Measurements from ENCODE around the gene AUTS2.

AUTS2 gene

DNA sequence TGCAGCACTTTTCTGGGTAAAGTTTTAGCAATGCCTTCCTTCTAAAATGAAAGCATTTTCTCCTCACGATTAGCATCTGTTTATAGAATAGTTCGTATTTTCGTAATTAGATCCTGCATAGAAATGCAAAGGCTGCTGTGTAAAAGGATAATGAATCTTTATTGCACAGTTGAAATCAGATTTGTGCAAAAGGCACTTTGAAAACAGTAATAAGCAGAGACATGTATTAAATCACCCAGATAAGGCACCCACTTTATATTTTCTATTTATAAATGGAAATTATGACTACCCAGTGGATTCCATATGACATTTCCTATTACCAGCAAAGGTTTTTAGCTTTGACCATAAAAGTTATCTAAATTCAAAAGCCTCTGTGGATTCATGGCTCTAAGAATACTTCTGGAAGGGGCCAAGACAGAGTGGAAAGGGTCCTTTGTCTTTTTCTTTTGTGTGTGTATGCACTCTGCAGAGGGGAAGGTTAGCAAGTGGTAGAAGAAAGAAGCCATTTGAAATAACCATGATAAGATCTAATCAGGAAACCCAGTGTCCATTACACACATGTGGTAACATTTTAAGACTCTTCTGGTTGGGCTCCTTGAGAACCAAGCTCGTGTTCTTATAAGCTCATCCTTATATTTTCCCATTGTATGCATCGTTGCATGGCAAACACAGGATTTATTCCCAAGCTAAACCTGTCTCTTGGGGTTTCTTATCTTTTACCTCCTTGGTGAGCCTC, 612.1 kb downstream of the AUTS2 start:
- TF ChIP-seq, protein P1, sequence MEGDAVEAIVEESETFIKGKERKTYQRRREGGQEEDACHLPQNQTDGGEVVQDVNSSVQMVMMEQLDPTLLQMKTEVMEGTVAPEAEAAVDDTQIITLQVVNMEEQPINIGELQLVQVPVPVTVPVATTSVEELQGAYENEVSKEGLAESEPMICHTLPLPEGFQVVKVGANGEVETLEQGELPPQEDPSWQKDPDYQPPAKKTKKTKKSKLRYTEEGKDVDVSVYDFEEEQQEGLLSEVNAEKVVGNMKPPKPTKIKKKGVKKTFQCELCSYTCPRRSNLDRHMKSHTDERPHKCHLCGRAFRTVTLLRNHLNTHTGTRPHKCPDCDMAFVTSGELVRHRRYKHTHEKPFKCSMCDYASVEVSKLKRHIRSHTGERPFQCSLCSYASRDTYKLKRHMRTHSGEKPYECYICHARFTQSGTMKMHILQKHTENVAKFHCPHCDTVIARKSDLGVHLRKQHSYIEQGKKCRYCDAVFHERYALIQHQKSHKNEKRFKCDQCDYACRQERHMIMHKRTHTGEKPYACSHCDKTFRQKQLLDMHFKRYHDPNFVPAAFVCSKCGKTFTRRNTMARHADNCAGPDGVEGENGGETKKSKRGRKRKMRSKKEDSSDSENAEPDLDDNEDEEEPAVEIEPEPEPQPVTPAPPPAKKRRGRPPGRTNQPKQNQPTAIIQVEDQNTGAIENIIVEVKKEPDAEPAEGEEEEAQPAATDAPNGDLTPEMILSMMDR (IDR thresholded peaks at IDR 0.05; ENCODE audit: low read depth, low read length): no peak
- H3K4me3 ChIP-seq (replicated peaks in 1 of 2; ENCODE audit: low read depth in 2 of 2, low read length in 2 of 2): no peak overlapping the region
- DNase-seq (ENCODE audit: low read depth in 2 of 2): no peak

DNA sequence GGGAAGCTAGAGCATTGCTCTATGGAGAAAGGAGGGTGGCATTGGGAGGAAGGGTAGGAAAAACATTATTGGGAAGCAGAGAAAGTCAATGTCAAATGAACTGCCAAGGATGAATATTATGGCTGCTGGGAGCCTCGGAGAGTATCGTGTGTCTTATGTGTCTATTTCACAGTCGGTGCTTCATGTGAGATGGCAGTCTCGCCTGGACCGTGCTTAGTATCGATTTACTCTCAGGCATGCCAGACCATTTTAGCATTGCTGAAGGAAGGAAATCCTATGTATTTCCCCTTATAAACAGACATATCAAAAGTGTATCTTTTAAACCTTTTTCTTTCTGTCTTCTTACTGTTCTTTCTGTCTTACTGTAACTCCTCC, 612.6 kb downstream of the AUTS2 start:
- DNase-seq (ENCODE audit: low read depth in 2 of 2): no peak
- TF ChIP-seq, protein P1 (IDR thresholded peaks at IDR 0.05; ENCODE audit: low read depth, low read length): no peak
- no peak overlapping the region for H3K4me3 ChIP-seq (replicated peaks in 1 of 2; ENCODE audit: low read depth in 2 of 2, low read length in 2 of 2)

DNA sequence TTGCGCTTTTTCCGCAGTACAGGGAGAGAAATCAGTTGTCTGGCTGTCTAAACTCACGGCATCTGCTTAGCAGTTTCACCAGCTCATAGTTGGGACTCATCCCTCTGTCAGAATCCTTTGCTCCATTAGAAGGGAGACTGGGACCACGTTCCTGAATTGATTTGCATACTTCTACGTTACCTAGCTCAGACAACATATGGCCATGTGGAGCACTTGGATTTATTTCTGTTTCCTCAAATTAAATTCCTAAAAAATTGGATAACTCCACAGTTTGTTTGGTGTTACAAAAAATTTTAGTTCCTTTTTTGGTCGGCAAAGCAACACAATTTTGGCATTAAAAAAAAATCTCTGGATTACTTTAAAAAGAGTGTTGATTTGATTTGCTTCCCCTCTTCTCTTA, 614.0 kb downstream of the AUTS2 start:
- DNase-seq (ENCODE audit: low read depth in 2 of 2): no peak
- H3K4me3 ChIP-seq (replicated peaks in 1 of 2; ENCODE audit: low read depth in 2 of 2, low read length in 2 of 2): no peak overlapping the region
- TF ChIP-seq, protein P1 (IDR thresholded peaks at IDR 0.05; ENCODE audit: low read depth, low read length): no peak

DNA sequence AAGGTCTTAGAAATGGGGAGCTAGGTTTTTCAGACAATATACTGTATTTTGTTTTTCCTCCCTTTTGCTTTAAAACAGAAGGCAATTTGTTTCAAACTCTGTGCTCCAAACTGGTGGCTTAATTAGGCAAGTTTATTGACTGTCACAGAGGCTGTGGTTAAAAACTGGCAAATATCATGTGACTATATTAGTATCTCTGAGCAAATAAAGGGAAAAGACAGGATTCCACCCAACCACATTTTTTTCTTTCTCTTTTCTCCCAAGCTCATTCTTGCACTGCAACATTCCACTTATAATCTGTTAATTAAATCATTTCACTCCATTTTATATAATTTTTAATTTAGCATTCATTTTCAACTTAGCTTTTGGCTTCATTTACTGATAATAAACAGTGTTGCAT, 615.8 kb downstream of the AUTS2 start:
- H3K4me3 ChIP-seq (replicated peaks in 1 of 2; ENCODE audit: low read depth in 2 of 2, low read length in 2 of 2): no peak overlapping the region
- TF ChIP-seq, protein P1 (IDR thresholded peaks at IDR 0.05; ENCODE audit: low read depth, low read length): no peak

DNA sequence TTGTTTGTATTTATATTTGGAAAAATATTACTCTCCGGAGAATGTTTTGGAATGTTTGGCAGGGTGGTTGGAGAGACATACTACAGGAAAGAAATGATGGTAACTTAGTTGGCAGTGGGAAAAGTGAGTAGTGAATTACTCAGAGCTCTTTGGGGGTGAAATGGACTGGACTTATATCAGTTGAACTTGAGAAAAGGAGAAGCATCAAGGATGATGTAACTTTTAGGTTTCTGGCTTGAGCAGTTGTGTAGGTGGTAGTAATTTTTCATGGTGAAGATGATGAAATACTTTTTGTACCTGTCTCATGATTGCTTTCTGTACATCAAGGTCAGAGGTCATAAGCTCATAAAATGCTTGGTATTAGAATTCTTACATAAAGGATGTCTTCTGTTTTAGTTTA, 617.2 kb downstream of the AUTS2 start:
- TF ChIP-seq, protein P1 (IDR thresholded peaks at IDR 0.05; ENCODE audit: low read depth, low read length): no peak
- H3K4me3 ChIP-seq (replicated peaks in 1 of 2; ENCODE audit: low read depth in 2 of 2, low read length in 2 of 2): no peak overlapping the region
- peak in 1 of 2 donors; percentile 4 for DNase-seq (ENCODE audit: low read depth in 2 of 2)

More for the DNA sequence above, 615.8 kb downstream of the AUTS2 start:
- DNase-seq (ENCODE audit: low read depth in 2 of 2): no peak

DNA sequence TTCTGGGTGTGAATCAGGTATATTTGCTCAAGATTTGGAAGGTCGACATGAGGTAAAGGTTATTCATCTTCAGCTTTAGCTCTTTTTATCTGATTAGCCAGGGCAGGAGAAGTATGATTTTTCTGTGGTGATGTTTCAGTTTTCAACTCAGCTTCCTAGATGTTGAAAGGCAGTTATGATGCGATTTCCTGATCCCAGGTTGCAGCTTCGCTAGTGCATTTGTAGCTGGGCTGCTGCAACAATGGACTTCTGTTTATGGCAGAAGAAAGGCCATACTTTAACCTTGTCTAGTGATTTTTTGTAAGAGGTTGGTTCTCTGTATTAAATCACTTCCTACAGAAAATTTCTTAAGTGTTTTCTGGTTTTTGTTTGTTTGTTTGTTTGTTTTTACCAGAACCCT, 619.3 kb downstream of the AUTS2 start:
- TF ChIP-seq, protein P1 (IDR thresholded peaks at IDR 0.05; ENCODE audit: low read depth, low read length): no peak
- no peak for DNase-seq (ENCODE audit: low read depth in 2 of 2)

DNA sequence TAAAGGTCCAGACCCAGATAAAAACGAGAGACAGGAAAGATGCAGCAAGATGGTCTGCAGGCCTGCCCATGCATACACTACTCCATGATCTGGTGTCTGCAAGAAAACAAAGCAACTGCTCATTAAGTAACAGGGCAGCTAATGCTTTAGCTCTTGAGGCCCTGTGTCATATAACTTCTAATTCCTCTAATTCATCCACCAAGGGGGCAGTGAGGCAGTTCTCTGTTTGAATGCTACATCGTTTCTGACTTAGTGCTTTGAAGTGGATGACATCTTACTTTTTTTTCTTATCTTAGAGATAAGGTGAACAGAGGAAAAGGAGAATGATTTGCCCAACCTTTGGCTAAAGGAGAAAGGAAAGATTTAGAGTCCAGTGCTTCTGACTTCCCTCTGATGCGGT, 619.7 kb downstream of the AUTS2 start:
- DNase-seq (ENCODE audit: low read depth in 2 of 2): no peak
- TF ChIP-seq, protein P1 (IDR thresholded peaks at IDR 0.05; ENCODE audit: low read depth, low read length): no peak
- no peak overlapping the region for H3K4me3 ChIP-seq (replicated peaks in 1 of 2; ENCODE audit: low read depth in 2 of 2, low read length in 2 of 2)

More for the DNA sequence above, 619.3 kb downstream of the AUTS2 start:
- H3K4me3 ChIP-seq (replicated peaks in 1 of 2; ENCODE audit: low read depth in 2 of 2, low read length in 2 of 2): no peak overlapping the region
